ENCODE measurements around the gene NDUFS2. TPM values are rescaled to one million over a fixed set of nuclear protein-coding genes. Genes with fewer than 3 reads are reported as not detected.
A peak's percentile ranks its signal among the peaks of the same experiment; 100 is the strongest.

The NDUFS2 gene
- total RNA-seq, 4 donors from 2014 or later = 82.6 to 209 (median 144) TPM

DNA sequence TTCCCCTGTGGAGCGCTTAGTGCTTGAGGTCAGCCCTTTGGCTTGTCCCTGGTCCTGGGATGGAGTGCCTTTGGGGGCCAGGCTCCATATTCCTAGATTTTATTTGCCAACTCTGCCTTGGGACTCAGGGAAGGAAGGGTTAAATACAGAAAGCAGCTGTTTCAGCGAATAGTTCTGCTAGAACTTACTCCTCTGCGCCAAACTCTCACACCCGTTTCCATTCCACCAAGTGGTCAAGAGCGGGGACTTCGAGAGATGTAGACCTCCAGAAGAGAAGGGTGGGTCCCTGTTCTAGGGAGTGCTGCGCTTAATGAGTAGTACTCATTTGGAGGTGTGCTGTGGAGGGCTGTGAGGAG lies 23.0 kb downstream of the NDUFS2 start:
- Histone ChIP-seq H3K4me3 (no peak overlapping the region), H3K4me1 (peaks cover 14 to 23% (median 20%) of the 10 kb centered on the region in 4 donors), H3K27me3 (no peaks in the 10 kb centered on the region), H3K36me3 (peaks cover 0 to 11% (median 4%) of the 10 kb centered on the region in 4 donors), H3K27ac (peak overlapping the region; percentile 65 to 80 (median 74)), H3K9me3 (no peaks in the 10 kb centered on the region)
- 78% methylated on average over 7 of the region's 7 CpGs; no CpG with 5 or more reads in 1 of the 2 donors for WGBS, 2 donors (ENCODE audit: low coverage in 1 of 2)
- in situ Hi-C loops (cut with MboI; ENCODE audit: low pct_ligation_motif_present in 1 of 4, low pct_unique_long_range_greater_than_20kb in 1 of 4, low sequenced_read_pairs in 3 of 4) (loop anchor here in 2 of 4 donors (10.0 kb wide), 2 partner anchors 150 to 160 kb away; no protein-coding TSS in a partner anchor), intact Hi-C loops (cut with DNase I; ENCODE audit: low total_unique reads) (no loop called here)
- DNase-seq = no peak
- TF ChIP-seq EP300 (IDR thresholded peaks at IDR 0.05; ENCODE audit: low read depth) (no peak), POLR2AphosphoS5 (IDR thresholded peaks at IDR 0.05) (no peak), POLR2A (IDR thresholded peaks at IDR 0.05) (no peak)
- TF ChIP-seq, protein P1, sequence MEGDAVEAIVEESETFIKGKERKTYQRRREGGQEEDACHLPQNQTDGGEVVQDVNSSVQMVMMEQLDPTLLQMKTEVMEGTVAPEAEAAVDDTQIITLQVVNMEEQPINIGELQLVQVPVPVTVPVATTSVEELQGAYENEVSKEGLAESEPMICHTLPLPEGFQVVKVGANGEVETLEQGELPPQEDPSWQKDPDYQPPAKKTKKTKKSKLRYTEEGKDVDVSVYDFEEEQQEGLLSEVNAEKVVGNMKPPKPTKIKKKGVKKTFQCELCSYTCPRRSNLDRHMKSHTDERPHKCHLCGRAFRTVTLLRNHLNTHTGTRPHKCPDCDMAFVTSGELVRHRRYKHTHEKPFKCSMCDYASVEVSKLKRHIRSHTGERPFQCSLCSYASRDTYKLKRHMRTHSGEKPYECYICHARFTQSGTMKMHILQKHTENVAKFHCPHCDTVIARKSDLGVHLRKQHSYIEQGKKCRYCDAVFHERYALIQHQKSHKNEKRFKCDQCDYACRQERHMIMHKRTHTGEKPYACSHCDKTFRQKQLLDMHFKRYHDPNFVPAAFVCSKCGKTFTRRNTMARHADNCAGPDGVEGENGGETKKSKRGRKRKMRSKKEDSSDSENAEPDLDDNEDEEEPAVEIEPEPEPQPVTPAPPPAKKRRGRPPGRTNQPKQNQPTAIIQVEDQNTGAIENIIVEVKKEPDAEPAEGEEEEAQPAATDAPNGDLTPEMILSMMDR (IDR thresholded peaks at IDR 0.05) = no peak

DNA sequence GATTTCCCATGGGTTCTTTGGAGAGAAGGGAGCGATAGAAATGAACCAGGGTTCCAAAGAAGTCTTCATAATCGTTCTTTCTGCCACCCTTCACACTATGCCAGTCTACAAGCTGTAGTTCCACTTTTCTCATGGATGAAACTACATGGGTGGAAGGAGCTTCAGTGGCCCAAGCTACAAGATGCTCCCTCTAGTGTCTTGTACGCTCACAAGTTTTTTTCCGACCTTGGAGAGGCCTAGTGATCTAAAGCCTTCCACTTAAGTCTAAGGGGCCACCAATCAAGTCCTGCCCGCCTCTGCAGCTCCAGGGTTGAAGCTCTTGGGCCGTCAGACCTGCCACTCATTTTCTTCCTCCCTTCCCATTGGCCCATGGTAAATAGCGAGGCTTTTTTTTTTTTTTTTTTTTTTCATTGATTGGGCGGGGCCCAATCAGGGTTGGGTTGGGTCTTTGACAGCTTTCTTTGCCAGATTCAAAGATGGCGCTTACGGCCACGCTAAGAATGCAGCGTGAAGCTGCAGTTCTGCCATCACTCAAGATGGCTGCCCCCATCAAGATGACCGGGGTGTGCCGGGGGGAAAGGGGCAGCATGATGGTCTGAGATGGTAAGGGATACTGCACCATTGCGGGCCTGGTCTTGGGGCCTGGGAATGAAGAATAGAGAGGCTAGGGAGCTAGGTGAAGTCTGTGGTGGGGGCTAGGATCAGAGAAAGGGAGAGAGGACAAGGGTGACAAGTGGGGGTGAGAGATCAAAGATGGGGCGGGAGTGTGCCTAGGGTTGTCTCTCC lies 23.6 kb downstream of the NDUFS2 start, which contains the start of gene TOMM40L:
Gene TOMM40L (plus strand): TSS at position 527 of the 786 bp plus-strand sequence. CDS start 430 bp downstream, outside the sequence.
- TF ChIP-seq, protein P1 (IDR thresholded peaks at IDR 0.05) = peak; percentile 39 to 73 (median 51)
- TF ChIP-seq EP300 (IDR thresholded peaks at IDR 0.05; ENCODE audit: low read depth) = no peak
- peak in 2 of 3 donors; percentile 18 to 43 for TF ChIP-seq POLR2AphosphoS5 (IDR thresholded peaks at IDR 0.05)
- peak; percentile 2 for TF ChIP-seq POLR2A (IDR thresholded peaks at IDR 0.05)
- Histone ChIP-seq H3K27me3 (no peaks in the 10 kb centered on the region), H3K4me3 (peak within 1 kb of the TSS; percentile 52 to 72 (median 61)), H3K27ac (peak within 1 kb of the TSS; percentile 70 to 87 (median 82)), H3K36me3 (peaks cover 0 to 11% (median 4%) of the 10 kb centered on the region in 4 donors), H3K4me1 (peaks cover 14 to 23% (median 20%) of the 10 kb centered on the region in 4 donors), H3K9me3 (no peaks in the 10 kb centered on the region)
- WGBS, 2 donors (ENCODE audit: low coverage in 1 of 2) = 3 to 6% methylated on average over 7 to 16 of the region's 16 CpGs
- intact Hi-C loops (cut with DNase I; ENCODE audit: low total_unique reads) = no loop called here
- DNase-seq = peak; percentile 90
- in situ Hi-C loops (cut with MboI; ENCODE audit: low pct_ligation_motif_present in 1 of 4, low pct_unique_long_range_greater_than_20kb in 1 of 4, low sequenced_read_pairs in 3 of 4) = loop anchor here in 2 of 4 donors (10.0 kb wide), 2 partner anchors 149 to 159 kb away; no protein-coding TSS in a partner anchor

DNA sequence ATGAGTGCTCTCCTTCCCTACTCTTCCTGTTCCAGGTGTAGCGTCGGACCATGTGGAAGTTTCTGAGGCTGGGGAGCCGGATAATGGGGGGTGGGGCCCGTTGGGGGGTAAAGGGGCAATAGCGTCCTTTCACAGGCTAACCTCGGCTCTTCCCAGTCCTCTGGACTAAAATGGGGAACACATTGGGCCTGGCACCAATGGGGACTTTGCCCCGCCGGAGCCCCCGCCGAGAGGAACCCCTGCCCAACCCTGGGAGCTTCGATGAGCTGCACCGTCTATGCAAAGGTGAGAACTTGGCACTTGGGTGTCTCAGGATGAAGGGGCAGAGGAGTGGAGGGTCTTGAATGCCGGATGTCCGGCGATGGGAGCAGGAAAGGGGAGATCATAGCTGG lies 24.1 kb downstream of the NDUFS2 start:
- DNase-seq = no peak
- H3K9me3 ChIP-seq = no peaks in the 10 kb centered on the region
- peak overlapping the region; percentile 52 to 72 (median 61) for H3K4me3 ChIP-seq
- no peaks in the 10 kb centered on the region for H3K27me3 ChIP-seq
- in situ Hi-C loops (cut with MboI; ENCODE audit: low pct_ligation_motif_present in 1 of 4, low pct_unique_long_range_greater_than_20kb in 1 of 4, low sequenced_read_pairs in 3 of 4) = loop anchor here in 2 of 4 donors (10.0 kb wide), 2 partner anchors 148 to 158 kb away; no protein-coding TSS in a partner anchor
- H3K27ac ChIP-seq = peak overlapping the region; percentile 70 to 87 (median 82)
- H3K36me3 ChIP-seq = peaks cover 0 to 11% (median 4%) of the 10 kb centered on the region in 4 donors
- WGBS, 2 donors (ENCODE audit: low coverage in 1 of 2) = 4% methylated on average over 15 of the region's 15 CpGs; no CpG with 5 or more reads in 1 of the 2 donors
- no peak for TF ChIP-seq POLR2AphosphoS5 (IDR thresholded peaks at IDR 0.05)
- peaks cover 14 to 23% (median 20%) of the 10 kb centered on the region in 4 donors for H3K4me1 ChIP-seq
- intact Hi-C loops (cut with DNase I; ENCODE audit: low total_unique reads) = no loop called here

DNA sequence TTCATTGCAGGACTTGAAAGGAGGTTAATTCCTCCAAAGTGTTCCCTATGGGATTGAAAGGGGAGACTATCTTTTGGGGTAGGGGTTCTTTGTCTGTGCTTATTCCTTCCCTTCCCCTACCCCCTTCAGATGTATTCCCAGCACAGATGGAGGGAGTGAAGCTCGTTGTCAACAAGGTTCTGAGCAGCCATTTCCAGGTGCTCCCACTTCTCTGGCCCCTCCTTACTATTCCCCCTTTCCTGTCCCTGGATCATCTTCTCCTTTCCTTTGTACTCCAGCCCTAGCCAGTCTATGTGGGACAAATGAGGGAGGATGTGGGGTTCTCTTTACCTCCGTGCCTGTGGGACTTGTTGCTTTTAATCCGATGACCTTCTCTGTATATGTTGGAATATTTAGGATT lies 24.6 kb downstream of the NDUFS2 start:
- Histone ChIP-seq H3K4me3 (peak overlapping the region in 3 of 4 donors; percentile 52 to 72 (median 65)), H3K36me3 (peaks cover 0 to 11% (median 4%) of the 10 kb centered on the region in 4 donors), H3K4me1 (peaks cover 14 to 23% (median 20%) of the 10 kb centered on the region in 4 donors), H3K27ac (peak overlapping the region; percentile 70 to 87 (median 82)), H3K27me3 (no peaks in the 10 kb centered on the region), H3K9me3 (no peaks in the 10 kb centered on the region)
- intact Hi-C loops (cut with DNase I; ENCODE audit: low total_unique reads) (no loop called here), in situ Hi-C loops (cut with MboI; ENCODE audit: low pct_ligation_motif_present in 1 of 4, low pct_unique_long_range_greater_than_20kb in 1 of 4, low sequenced_read_pairs in 3 of 4) (loop anchor here in 2 of 4 donors (10.0 kb wide), 2 partner anchors 148 to 158 kb away; no protein-coding TSS in a partner anchor)
- WGBS, 2 donors (ENCODE audit: low coverage in 1 of 2) = 35 to 49% methylated on average over 2 to 3 of the region's 3 CpGs
- DNase-seq = no peak
- TF ChIP-seq, protein P1 (IDR thresholded peaks at IDR 0.05) = no peak
- no peak for TF ChIP-seq EP300 (IDR thresholded peaks at IDR 0.05; ENCODE audit: low read depth)
- TF ChIP-seq POLR2A (IDR thresholded peaks at IDR 0.05) = no peak
- no peak for TF ChIP-seq POLR2AphosphoS5 (IDR thresholded peaks at IDR 0.05)
